Gastroesophageal sphincter (tissue), 3 donors: ENCODE data around the gene APBA2.

ENCODE experiments used
- CTCF ChIP-seq, 4 experiments: fragments of 200-600 bp in 2 of 4; fragments of 450-650 bp in 2 of 4; sonication (generic) in 1 of 4; IDR thresholded peaks; one replicate each; pipeline ENCODE4 v1.5.1; 2017 to 2019; ENCODE audit warnings: antibody characterized with exemption in 4 of 4, mild to moderate bottlenecking in 2 of 4, moderate library complexity in 2 of 4
- EP300 ChIP-seq: sonication (generic); formaldehyde crosslinking; IDR thresholded peaks from one replicate; pipeline ENCODE4 v1.6.1; 2017; ENCODE audit warnings: antibody characterized with exemption, mild to moderate bottlenecking
- POLR2A ChIP-seq, 2 donors: fragments of 450-650 bp; IDR thresholded peaks; one replicate each; pipeline ENCODE4 v1.6.1; 2017; ENCODE audit warnings: antibody characterized with exemption in 2 of 2, mild to moderate bottlenecking in 2 of 2, moderate library complexity in 1 of 2

- TF ChIP-seq EP300: no peak
- TF ChIP-seq CTCF (IDR thresholded peaks at IDR 0.05): no peak
- no peak for TF ChIP-seq POLR2A (IDR thresholded peaks at IDR 0.05)
Measured at GRCh38 chr15:29044503-29044901, 158.7 kb downstream of the APBA2 start.
